Right hindlimb (tissue), 1 donor: ENCODE measurements around the gene OTUD1.
"Not testable (repeated sequence)": the region's sequence is repeated elsewhere in the genome, so short reads cannot be mapped to it uniquely, and the experiment has no call there.

ENCODE experiments used
- DNase-seq: peaks from one replicate; pipeline ENCODE4 v3.0.0-alpha.2; 2018

The OTUD1 gene, protein sequence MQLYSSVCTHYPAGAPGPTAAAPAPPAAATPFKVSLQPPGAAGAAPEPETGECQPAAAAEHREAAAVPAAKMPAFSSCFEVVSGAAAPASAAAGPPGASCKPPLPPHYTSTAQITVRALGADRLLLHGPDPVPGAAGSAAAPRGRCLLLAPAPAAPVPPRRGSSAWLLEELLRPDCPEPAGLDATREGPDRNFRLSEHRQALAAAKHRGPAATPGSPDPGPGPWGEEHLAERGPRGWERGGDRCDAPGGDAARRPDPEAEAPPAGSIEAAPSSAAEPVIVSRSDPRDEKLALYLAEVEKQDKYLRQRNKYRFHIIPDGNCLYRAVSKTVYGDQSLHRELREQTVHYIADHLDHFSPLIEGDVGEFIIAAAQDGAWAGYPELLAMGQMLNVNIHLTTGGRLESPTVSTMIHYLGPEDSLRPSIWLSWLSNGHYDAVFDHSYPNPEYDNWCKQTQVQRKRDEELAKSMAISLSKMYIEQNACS

DNA sequence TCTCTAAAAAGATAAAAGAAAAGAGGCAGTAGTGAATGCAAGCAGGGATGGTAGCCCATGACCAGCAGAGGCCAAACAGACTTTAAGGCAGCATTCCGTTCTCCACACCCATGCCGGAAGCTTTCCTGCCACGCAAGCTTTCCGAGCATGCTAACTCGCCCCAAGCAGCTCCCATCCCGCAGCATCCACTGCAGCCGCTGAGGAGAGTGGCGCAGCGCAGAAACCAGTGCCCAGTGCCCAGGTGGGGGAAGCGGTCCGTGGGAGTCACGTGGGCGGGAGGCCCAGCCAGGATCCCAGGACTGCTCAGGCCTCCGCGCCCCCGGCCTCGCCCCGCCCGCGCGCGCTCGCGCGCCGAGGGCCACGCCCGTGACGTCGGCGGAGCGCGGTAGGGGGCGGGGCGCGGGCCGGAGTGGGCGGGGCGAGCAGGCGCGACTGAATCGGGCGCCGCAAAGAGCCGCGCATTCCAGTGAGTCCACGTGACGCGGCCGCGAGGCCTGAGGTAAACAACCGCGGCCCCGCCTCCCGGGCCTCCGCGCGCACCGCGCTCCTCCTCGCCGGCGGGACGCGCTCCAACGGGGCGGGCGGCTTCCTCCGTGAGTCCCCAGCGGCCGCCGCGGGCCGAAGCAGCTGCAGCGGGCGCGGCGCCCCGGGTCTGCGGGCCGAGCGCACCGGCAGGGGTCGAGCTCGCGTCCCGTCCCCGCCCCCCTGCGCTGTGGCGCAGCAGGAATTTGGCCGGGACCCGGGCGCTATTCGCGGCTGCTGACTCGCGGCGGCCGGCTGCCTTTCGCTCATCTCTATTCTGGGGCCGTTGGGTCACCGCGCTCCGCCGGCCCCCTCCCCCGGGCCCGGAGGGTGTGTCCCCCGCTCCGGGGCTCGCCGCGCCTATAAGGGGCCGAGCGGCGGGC lies at the start of gene OTUD1:
Gene OTUD1 (plus strand): TSS at position 529 of the 905 bp plus-strand sequence. CDS start 383 bp downstream, outside the sequence.
- DNase-seq = peak; percentile 96

DNA sequence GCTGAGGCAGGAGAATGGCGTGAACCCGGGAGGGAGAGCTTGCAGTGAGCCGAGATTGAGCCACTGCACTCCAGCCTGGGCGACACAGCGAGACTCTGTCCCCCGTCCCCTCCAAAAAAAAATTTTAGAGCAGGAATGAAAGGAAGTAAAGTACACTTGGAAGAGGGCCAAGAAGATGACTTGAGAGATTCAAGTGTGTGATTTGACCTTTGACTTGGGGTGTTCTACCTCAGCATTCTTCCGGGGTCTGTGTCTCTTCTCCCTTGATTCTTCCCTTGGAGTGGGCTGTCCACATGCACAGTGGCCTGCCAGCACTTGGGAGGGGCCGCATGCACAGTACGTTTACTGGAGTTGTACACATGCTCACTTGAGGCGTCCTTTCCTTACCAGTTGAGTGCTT lies 48.5 kb upstream of the OTUD1 start:
- DNase-seq = not testable (repeated sequence)

DNA sequence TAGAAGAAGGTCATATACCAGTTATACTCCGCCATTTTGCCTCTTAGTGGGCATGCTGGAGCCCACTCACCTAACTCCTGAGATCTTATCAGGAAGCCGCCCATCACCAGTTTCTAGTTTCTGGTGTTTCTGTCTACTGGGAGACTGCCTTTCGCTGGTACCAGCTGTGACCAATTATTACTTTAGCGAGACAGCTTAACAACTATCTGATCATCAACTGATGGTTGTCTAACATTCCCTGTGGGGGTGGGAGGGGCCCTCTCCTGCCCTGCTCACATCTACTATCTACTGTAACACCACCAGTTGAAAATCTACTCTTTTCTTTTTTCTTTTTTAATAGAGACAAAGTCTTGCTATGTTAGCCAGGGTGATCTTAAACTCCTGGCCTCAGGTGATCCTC lies 48.1 kb upstream of the OTUD1 start:
- DNase-seq = no peak

DNA sequence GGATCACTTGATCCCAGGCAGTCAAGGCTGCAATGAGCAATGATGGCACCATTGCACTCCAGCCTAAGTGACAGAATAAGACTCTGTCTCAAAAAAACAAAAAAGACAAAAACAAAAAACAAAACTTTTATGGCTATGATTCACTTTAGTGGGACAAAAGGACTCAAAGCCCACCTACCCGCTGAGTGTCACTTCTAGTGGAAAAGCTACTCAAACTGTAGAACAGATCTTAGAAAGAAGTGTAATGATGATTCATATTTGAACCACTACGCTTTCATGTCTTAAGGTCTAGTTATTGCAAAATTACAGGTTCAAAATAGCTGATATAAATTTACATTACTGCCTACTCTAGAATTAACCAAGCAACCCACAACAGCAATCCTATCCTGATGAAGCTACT lies 47.1 kb upstream of the OTUD1 start:
- DNase-seq = no peak

GRCh38 chr10:23395017-23395416 lies 43.9 kb upstream of the OTUD1 start:
- no peak for DNase-seq

DNA sequence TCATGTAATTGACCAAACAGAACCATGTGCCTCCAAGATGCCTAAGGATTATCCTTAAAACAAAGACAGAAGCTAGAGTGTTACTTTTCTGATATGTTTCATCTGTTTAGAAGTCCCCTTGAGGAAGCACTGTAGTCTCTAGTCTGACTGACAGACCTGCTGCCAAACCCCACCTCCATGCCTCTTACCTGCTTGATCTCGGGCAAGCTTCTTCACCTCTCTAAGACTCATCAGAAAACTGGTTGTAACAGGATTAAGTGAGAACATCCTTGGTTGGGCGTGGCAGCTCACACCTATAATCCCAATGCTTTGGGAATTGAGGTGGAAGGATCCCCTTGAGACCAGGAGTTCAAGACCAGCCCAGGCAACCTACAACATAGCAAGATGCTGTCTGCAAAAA lies 42.2 kb upstream of the OTUD1 start:
- DNase-seq = no peak

GRCh38 chr10:23399701-23400144 lies 39.2 kb upstream of the OTUD1 start:
- DNase-seq = no peak

DNA sequence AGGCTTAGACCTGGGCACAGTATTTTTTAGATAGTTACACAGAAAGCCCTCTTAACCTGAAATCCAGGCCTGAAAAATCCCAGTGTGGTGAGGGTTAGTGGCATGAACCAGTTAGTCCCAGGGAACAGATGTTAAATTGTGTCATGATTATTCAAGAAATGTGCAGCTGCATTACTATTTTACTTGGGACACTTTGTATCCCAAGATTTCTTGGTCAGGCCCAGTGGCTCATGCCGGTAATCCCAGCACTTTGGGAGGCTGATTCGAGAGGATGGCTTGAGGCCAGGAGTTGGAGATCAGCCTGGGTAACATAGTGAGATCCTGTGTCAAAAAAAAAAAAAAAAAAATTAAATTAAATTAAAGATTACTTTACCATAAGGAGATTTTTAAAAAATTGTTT lies 36.0 kb upstream of the OTUD1 start:
- DNase-seq = no peak

DNA sequence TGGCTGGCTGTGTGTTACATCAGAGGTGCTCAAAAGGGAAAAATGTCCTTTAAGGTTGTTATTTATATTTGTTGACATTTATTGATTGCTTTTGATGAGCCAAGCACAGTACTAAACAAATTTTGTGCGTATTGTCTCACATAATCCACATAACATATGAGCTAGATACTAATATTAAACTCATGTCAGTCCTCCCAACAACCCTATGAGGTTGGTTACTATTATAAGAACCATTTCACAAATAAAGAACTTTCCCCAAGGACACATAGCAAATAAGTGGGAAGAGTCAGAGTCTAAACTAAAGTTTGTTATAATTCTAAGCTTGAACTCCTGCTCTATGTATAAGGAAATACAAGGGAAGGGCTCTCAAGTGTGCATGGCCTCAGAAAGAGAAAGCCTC lies 35.6 kb upstream of the OTUD1 start:
- DNase-seq = no peak

DNA sequence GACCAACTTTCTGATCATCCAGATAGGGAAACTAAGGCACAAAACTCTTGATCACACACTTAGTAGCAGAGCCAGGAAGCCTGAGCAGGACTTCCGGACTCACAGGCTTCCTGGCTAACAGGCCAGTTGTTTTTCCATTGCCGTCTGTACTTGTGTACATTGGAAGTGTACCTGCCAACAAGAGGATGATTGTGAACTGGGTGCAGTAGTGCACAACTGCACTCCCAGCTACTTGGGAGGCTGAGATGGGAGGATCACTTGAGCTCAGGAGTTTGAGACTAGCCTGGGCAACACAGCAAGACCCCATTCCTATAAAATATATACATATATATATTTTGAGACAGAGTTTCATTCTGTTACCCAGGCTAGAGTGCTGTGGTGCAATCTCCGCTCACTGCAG lies 35.2 kb upstream of the OTUD1 start:
- DNase-seq = no peak

- DNase-seq = no peak
Observed at GRCh38 chr10:23404461-23404980, 34.4 kb upstream of the OTUD1 start.

DNA sequence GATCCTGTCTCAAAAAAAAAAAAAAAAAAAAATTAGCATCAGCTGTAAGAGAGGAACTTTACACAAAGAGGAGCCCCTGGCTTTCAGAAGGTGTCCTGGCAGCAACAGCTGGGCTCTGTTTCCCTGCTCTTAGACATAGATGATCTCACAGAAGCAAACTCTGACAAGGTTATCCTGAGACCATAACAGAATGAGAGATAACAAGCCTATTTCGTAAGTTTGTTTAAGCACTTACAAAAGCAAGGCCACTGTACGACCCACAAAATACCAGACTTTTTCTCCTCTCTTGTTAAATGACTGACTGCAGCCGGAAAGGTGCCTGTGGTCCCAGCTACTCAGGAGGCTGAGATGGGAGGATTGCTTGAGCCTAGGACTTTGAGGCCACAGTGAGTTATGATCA lies 33.3 kb upstream of the OTUD1 start:
- DNase-seq = no peak

GRCh38 chr10:23406409-23406808 lies 32.5 kb upstream of the OTUD1 start:
- no peak for DNase-seq

- no peak for DNase-seq
Observed at GRCh38 chr10:23408330-23408976, 30.4 kb upstream of the OTUD1 start.

DNA sequence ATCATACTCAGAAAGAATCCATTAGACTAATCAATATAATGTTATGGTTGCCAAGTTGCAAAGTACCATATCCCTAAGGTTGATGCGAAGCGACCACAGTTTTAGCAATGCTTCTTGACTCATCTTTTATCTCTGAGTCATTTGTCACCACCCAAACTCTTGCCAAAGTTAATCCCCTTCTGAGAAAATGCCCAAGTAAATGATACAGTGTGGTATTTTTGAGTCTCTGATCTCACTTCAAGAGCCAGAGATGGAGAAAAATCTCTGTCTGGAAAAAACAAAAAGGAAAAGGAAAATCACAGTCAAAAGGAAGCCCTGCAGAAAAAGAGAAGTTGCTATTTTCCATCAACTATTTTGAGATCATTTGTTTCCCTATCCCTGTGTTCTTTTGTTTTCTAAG lies 26.7 kb upstream of the OTUD1 start:
- no peak for DNase-seq

- DNase-seq = no peak
Observed at GRCh38 chr10:23413629-23414089, 25.2 kb upstream of the OTUD1 start.

DNA sequence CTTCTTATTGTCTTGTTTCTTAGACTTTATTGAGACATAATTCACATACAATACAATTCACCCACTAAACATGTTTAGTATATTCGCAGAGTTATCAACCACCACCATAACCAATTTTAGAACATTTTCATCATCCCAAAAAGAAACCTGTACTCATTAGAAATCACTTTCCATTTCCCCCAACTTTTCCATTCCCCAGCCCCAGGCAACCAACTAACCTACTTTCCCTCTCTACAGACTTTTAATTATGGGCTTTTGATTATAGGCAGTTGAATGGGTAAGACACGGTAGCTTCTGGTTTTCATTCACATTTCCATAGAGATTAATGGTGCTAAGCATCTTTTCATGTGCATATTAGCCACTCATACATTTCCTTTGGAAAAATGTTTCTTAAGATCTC lies 24.2 kb upstream of the OTUD1 start:
- DNase-seq = no peak

- no peak for DNase-seq
Observed at GRCh38 chr10:23417254-23417653, 21.6 kb upstream of the OTUD1 start.

- DNase-seq = no peak
Observed at GRCh38 chr10:23418051-23418681, 20.7 kb upstream of the OTUD1 start.

GRCh38 chr10:23419201-23419600 lies 19.7 kb upstream of the OTUD1 start:
- no peak for DNase-seq

DNA sequence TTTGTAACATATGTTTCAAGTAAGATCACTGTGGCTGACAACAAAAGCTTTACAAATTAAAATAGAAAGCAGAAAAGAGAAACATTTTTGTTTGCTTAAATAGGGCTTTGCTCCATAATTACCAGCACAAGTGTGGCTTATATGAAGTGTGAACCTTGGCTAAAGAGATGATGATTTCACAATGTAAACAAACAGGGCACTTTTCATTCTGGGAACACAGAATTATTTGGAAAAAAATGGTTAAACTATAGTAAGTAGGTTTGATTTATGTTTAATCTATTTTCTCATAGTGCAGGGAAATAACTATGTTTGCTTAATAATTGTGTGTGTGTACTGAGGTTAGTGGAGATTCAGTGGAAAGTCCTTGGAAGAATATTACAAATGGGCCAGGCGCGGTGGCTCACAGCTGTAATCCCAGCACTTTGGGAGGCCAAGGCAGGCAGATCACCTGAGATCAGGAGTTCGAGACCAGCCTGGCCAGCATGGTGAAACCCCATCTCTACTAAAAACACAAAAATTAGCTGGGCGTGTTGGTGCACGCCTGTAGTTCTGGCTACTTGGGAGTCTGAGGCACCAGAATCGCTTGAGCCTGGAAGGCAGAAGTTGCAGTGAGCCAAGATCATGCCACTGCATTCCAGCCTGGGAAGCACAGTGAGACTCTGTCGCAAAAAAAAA lies 19.1 kb upstream of the OTUD1 start:
- DNase-seq = no peak

DNA sequence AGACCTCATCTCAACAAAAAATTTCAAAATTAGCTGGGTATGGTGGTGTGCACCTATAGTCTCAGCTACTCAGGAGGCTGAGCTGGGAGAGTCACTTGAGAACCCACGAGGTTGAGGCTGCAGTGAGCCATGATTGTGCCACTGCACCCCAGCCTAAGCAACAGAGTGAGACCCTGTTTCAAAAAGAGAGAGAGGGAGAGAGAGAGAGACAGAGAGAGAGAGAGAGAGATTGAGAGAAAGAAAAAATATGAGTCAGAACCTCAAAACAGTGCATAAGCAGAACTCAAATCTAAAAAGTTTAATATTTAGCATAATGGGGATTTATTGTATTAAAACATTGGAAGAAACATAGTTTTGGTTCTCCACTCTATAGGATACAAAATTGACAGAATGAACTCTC lies 17.5 kb upstream of the OTUD1 start:
- no peak for DNase-seq
